ENCODE measurements around the gene CAP2. TPM values are rescaled to one million over a fixed set of nuclear protein-coding genes. Genes with fewer than 3 reads are reported as not detected.

Gene CAP2
- total RNA-seq, 1 experiment from 2014 or later, result 11.5 TPM

DNA sequence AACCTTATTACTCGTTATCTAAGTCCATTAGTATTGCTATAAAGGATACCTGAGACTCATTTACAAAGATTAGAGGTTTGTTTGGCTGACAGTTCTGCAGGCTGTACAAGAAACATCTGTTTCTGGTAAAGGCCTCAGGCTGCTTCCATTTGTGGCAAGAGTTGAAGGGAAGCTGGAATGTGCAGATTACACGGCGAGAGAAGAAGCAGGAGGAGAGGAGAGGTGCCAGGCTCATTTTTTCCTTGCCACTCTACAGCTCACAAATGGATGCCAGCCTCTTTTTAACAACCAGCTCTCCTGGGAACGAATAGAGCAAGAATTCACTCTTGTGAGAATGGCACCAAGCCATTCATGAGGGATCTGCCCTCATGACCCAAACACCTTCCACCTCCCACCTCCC lies 14.7 kb downstream of the CAP2 start:
- WGBS (ENCODE audit: extremely low coverage, insufficient read length, low lambda C conversion rate), result no CpG with 5 or more reads among the region's 4 CpGs

More for the DNA sequence above, 14.7 kb downstream of the CAP2 start:
- H4K91ac ChIP-seq (ENCODE audit: insufficient read length, low read depth, low read length), result no peak overlapping the region
- no peak overlapping the region for H2BK20ac ChIP-seq (ENCODE audit: low read depth, low read length, poor library complexity, severe bottlenecking)
- peaks cover 7 to 15% (median 15%) of the 10 kb centered on the region in 3 experiments; a peak in 6 of 7 replicates for H3K36me3 Mint-ChIP-seq (ENCODE audit: insufficient read depth in 1 of 3, low read depth in 3 of 3)
- H3K18ac ChIP-seq (ENCODE audit: insufficient read length, low read depth, low read length), result no peak overlapping the region
- no peaks in the 10 kb centered on the region; the same call in 1 of the 2 replicates for H3K4me1 ChIP-seq (ENCODE audit: insufficient read depth, low read length)
- no peak overlapping the region for H3K23ac ChIP-seq (ENCODE audit: insufficient read length, low read depth, low read length)
- H3K9ac ChIP-seq (ENCODE audit: extremely low read depth, insufficient read length, low read length), result no peak overlapping the region
- H3K56ac ChIP-seq (ENCODE audit: insufficient read length, low read depth, low read length), result no peak overlapping the region
- H4K5ac ChIP-seq (ENCODE audit: insufficient read length, low read depth, low read length), result no peak overlapping the region
- H3K27me3 Mint-ChIP-seq (ENCODE audit: low read depth), result no peaks in the 10 kb centered on the region
- H4K8ac ChIP-seq (replicated peaks; ENCODE audit: insufficient read length, low read depth, low read length), result no peak overlapping the region
- peaks cover 13% of the 10 kb centered on the region in 2 experiments for H3K9me3 Mint-ChIP-seq
- no peak overlapping the region for H2BK5ac ChIP-seq (ENCODE audit: insufficient read length, low read length)
- no peaks in the 10 kb centered on the region for H3K27me3 ChIP-seq (ENCODE audit: insufficient read depth, low read length)
- DNase-seq, result no peak
- H3K23me2 ChIP-seq (ENCODE audit: insufficient read length, low read depth, low read length, poor library complexity, severe bottlenecking), result no peaks in the 10 kb centered on the region
- no peaks in the 10 kb centered on the region for H4K20me1 ChIP-seq (ENCODE audit: control insufficient read depth, insufficient read depth, insufficient read length)
- no peaks in the 10 kb centered on the region for H3K9me3 ChIP-seq (ENCODE audit: control insufficient read depth, low read depth, low read length)
- H3T11ph ChIP-seq (ENCODE audit: low read length), result no peak overlapping the region
- no peak overlapping the region for H3K4me3 Mint-ChIP-seq
- H3K4ac ChIP-seq (ENCODE audit: low read depth, low read length), result no peak overlapping the region
- H3K27ac ChIP-seq (ENCODE audit: insufficient read length, low read depth, low read length), result no peak overlapping the region
- no peak overlapping the region for H2BK120ac ChIP-seq (ENCODE audit: low read depth, low read length, poor library complexity, severe bottlenecking)
- no peak overlapping the region for H3K4me2 ChIP-seq (ENCODE audit: insufficient read depth, insufficient read length, low read length)
- H2BK15ac ChIP-seq (ENCODE audit: low read depth, low read length), result no peak overlapping the region
- TF ChIP-seq, protein P1, sequence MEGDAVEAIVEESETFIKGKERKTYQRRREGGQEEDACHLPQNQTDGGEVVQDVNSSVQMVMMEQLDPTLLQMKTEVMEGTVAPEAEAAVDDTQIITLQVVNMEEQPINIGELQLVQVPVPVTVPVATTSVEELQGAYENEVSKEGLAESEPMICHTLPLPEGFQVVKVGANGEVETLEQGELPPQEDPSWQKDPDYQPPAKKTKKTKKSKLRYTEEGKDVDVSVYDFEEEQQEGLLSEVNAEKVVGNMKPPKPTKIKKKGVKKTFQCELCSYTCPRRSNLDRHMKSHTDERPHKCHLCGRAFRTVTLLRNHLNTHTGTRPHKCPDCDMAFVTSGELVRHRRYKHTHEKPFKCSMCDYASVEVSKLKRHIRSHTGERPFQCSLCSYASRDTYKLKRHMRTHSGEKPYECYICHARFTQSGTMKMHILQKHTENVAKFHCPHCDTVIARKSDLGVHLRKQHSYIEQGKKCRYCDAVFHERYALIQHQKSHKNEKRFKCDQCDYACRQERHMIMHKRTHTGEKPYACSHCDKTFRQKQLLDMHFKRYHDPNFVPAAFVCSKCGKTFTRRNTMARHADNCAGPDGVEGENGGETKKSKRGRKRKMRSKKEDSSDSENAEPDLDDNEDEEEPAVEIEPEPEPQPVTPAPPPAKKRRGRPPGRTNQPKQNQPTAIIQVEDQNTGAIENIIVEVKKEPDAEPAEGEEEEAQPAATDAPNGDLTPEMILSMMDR (conservative IDR thresholded peaks at IDR 0.05), result no peak
- H3K79me1 ChIP-seq (ENCODE audit: insufficient read depth, low read depth, low read length, poor library complexity, severe bottlenecking), result no peaks in the 10 kb centered on the region
- no peak overlapping the region for H3K14ac ChIP-seq (ENCODE audit: insufficient read depth, low read length)
- H3K27ac Mint-ChIP-seq, result no peak overlapping the region
- no peaks in the 10 kb centered on the region for H3K79me2 ChIP-seq (ENCODE audit: insufficient read depth, low read length)
- H2AFZ ChIP-seq (ENCODE audit: low read length), result no peak overlapping the region
- no peak overlapping the region for H2AK5ac ChIP-seq (ENCODE audit: insufficient read length, low read length)
- no peak overlapping the region for H2BK12ac ChIP-seq (ENCODE audit: insufficient read length, low read depth, low read length)
- peaks cover 6 to 7% of the 10 kb centered on the region in 2 experiments for H3K4me1 Mint-ChIP-seq
